ENCODE results near the gene TP53RK. TPM values are rescaled to one million over a fixed set of nuclear protein-coding genes. Genes with fewer than 3 reads are reported as not detected.
"Not testable (repeated sequence)": the region's sequence is repeated elsewhere in the genome, so short reads cannot be mapped to it uniquely, and the experiment has no call there.

Gene TP53RK
- total RNA-seq, 1 experiment from 2014 or later: 22.9 TPM

- Histone ChIP-seq H3K9ac (ENCODE audit: low read length) (no peak overlapping the region), H3K9me3 (ENCODE audit: low read length) (no peaks in the 10 kb centered on the region; the same call in 1 of the 2 replicates), H3K4me1 (ENCODE audit: low read length) (0 out of 2 replicates have a peak, but pooled peaks cover 6% of the 10 kb centered on the region), H3K4me2 (ENCODE audit: low read depth, low read length, poor library complexity, severe bottlenecking) (no peak overlapping the region), H3K9me2 (replicated peaks; ENCODE audit: insufficient read depth, low read length) (no peaks in the 10 kb centered on the region), H3K4me3 (ENCODE audit: low read length) (no peak overlapping the region), H4K20me1 (ENCODE audit: insufficient read depth, low read depth, low read length) (peaks cover 16% of the 10 kb centered on the region; the same call in 1 of the 2 replicates), H3K79me2 (ENCODE audit: low read length) (no peaks in the 10 kb centered on the region), H3K36me3 (ENCODE audit: insufficient read depth, low read length) (peaks cover 4% of the 10 kb centered on the region; the same call in 1 of the 2 replicates), H3K27me3 (ENCODE audit: low read length) (no peaks in the 10 kb centered on the region), H2AFZ (ENCODE audit: low read length) (no peak overlapping the region), H3K27ac (ENCODE audit: low read length) (no peak overlapping the region)
- no peak for DNase-seq
Measured at GRCh38 chr20:46677608-46678007, 11.6 kb downstream of the TP53RK start.

- H3K9me3 ChIP-seq (ENCODE audit: low read length); H3K9ac ChIP-seq (ENCODE audit: low read length); H3K9me2 ChIP-seq (replicated peaks; ENCODE audit: insufficient read depth, low read length); H3K4me2 ChIP-seq (ENCODE audit: low read depth, low read length, poor library complexity, severe bottlenecking); H3K4me1 ChIP-seq (ENCODE audit: low read length); H3K79me2 ChIP-seq (ENCODE audit: low read length); H3K27me3 ChIP-seq (ENCODE audit: low read length); H3K27ac ChIP-seq (ENCODE audit: low read length); DNase-seq; H3K4me3 ChIP-seq (ENCODE audit: low read length); H4K20me1 ChIP-seq (ENCODE audit: insufficient read depth, low read depth, low read length); H2AFZ ChIP-seq (ENCODE audit: low read length); H3K36me3 ChIP-seq (ENCODE audit: insufficient read depth, low read length): not testable (repeated sequence)
Measured at GRCh38 chr20:46676649-46677316, 12.5 kb downstream of the TP53RK start.

- H3K4me2 ChIP-seq (ENCODE audit: low read depth, low read length, poor library complexity, severe bottlenecking): no peak overlapping the region
- H3K79me2 ChIP-seq (ENCODE audit: low read length): no peaks in the 10 kb centered on the region
- DNase-seq: no peak
- peaks cover 3% of the 10 kb centered on the region; the same call in 1 of the 2 replicates for H3K27me3 ChIP-seq (ENCODE audit: low read length)
- H4K20me1 ChIP-seq (ENCODE audit: insufficient read depth, low read depth, low read length): no peaks in the 10 kb centered on the region
- H3K4me1 ChIP-seq (ENCODE audit: low read length): no peaks in the 10 kb centered on the region
- no peak overlapping the region for H2AFZ ChIP-seq (ENCODE audit: low read length)
- no peak overlapping the region for H3K27ac ChIP-seq (ENCODE audit: low read length)
- no peaks in the 10 kb centered on the region; the same call in 1 of the 2 replicates for H3K36me3 ChIP-seq (ENCODE audit: insufficient read depth, low read length)
- no peak overlapping the region for H3K9ac ChIP-seq (ENCODE audit: low read length)
- H3K9me2 ChIP-seq (replicated peaks; ENCODE audit: insufficient read depth, low read length): no peaks in the 10 kb centered on the region
- no peak overlapping the region for H3K4me3 ChIP-seq (ENCODE audit: low read length)
- peaks cover 18% of the 10 kb centered on the region for H3K9me3 ChIP-seq (ENCODE audit: low read length)
Measured at GRCh38 chr20:46674253-46675083, 14.8 kb downstream of the TP53RK start.

- no peaks in the 10 kb centered on the region for H3K9me2 ChIP-seq (replicated peaks; ENCODE audit: insufficient read depth, low read length)
- H3K4me3 ChIP-seq (ENCODE audit: low read length): no peak overlapping the region
- H4K20me1 ChIP-seq (ENCODE audit: insufficient read depth, low read depth, low read length): no peaks in the 10 kb centered on the region
- peaks cover 18% of the 10 kb centered on the region for H3K9me3 ChIP-seq (ENCODE audit: low read length)
- H3K36me3 ChIP-seq (ENCODE audit: insufficient read depth, low read length): no peaks in the 10 kb centered on the region; the same call in 1 of the 2 replicates
- H3K4me2 ChIP-seq (ENCODE audit: low read depth, low read length, poor library complexity, severe bottlenecking): no peak overlapping the region
- no peak overlapping the region for H3K9ac ChIP-seq (ENCODE audit: low read length)
- H2AFZ ChIP-seq (ENCODE audit: low read length): no peak overlapping the region
- no peaks in the 10 kb centered on the region for H3K79me2 ChIP-seq (ENCODE audit: low read length)
- H3K27me3 ChIP-seq (ENCODE audit: low read length): peaks cover 3% of the 10 kb centered on the region; the same call in 1 of the 2 replicates
- DNase-seq: no peak
- no peaks in the 10 kb centered on the region for H3K4me1 ChIP-seq (ENCODE audit: low read length)
- H3K27ac ChIP-seq (ENCODE audit: low read length): no peak overlapping the region
Measured at GRCh38 chr20:46673394-46674252, 15.6 kb downstream of the TP53RK start.

- Histone ChIP-seq H3K4me2 (ENCODE audit: low read depth, low read length, poor library complexity, severe bottlenecking) (no peak overlapping the region), H3K9me2 (replicated peaks; ENCODE audit: insufficient read depth, low read length) (no peaks in the 10 kb centered on the region), H3K27me3 (ENCODE audit: low read length) (peaks cover 3% of the 10 kb centered on the region; the same call in 1 of the 2 replicates), H3K4me3 (ENCODE audit: low read length) (no peak overlapping the region), H3K27ac (ENCODE audit: low read length) (no peak overlapping the region), H3K9me3 (ENCODE audit: low read length) (peaks cover 18% of the 10 kb centered on the region), H2AFZ (ENCODE audit: low read length) (no peak overlapping the region), H3K4me1 (ENCODE audit: low read length) (no peaks in the 10 kb centered on the region), H3K79me2 (ENCODE audit: low read length) (no peaks in the 10 kb centered on the region), H4K20me1 (ENCODE audit: insufficient read depth, low read depth, low read length) (no peaks in the 10 kb centered on the region), H3K36me3 (ENCODE audit: insufficient read depth, low read length) (no peaks in the 10 kb centered on the region; the same call in 1 of the 2 replicates), H3K9ac (ENCODE audit: low read length) (no peak overlapping the region)
- DNase-seq: no peak
Measured at GRCh38 chr20:46672543-46673148, 16.6 kb downstream of the TP53RK start.

- Histone ChIP-seq H4K20me1 (ENCODE audit: insufficient read depth, low read depth, low read length) (no peaks in the 10 kb centered on the region), H3K36me3 (ENCODE audit: insufficient read depth, low read length) (no peaks in the 10 kb centered on the region; the same call in 1 of the 2 replicates), H3K4me1 (ENCODE audit: low read length) (no peaks in the 10 kb centered on the region), H3K79me2 (ENCODE audit: low read length) (no peaks in the 10 kb centered on the region), H3K9me3 (ENCODE audit: low read length) (peaks cover 18% of the 10 kb centered on the region), H2AFZ (ENCODE audit: low read length) (no peak overlapping the region), H3K4me3 (ENCODE audit: low read length) (no peak overlapping the region), H3K27me3 (ENCODE audit: low read length) (peaks cover 3% of the 10 kb centered on the region; the same call in 1 of the 2 replicates), H3K4me2 (ENCODE audit: low read depth, low read length, poor library complexity, severe bottlenecking) (no peak overlapping the region), H3K9me2 (replicated peaks; ENCODE audit: insufficient read depth, low read length) (no peaks in the 10 kb centered on the region), H3K27ac (ENCODE audit: low read length) (no peak overlapping the region), H3K9ac (ENCODE audit: low read length) (no peak overlapping the region)
- no peak for DNase-seq
Measured at GRCh38 chr20:46671866-46672542, 17.2 kb downstream of the TP53RK start.
